Transverse colon (tissue), 4 donors: ENCODE measurements around the gene LYZL6. TPM values are rescaled to one million over a fixed set of nuclear protein-coding genes. Genes with fewer than 3 reads are reported as not detected.

Source experiments
- DNase-seq: peaks from one replicate; pipeline ENCODE4 v3.0.0-alpha.2; 2019
- H3K27ac ChIP-seq, 4 donors: fragments of 200-600 bp; sonication (generic); 2 replicates each; pipeline ENCODE4 v1.5.1; 2016 to 2018; ENCODE audit warnings: inconsistent platforms in 4 of 4
- H3K27me3 ChIP-seq: fragments of 200-600 bp; sonication (generic); 2 replicates; pipeline ENCODE4 v1.5.1; 2017; ENCODE audit warnings: inconsistent platforms
- H3K36me3 ChIP-seq, 4 donors: fragments of 200-600 bp; sonication (generic); 2 replicates each; pipeline ENCODE4 v1.5.1; 2017 to 2019; ENCODE audit warnings: inconsistent platforms in 4 of 4
- H3K4me1 ChIP-seq, 4 donors: fragments of 200-600 bp; sonication (generic); 2 replicates each; pipeline ENCODE4 v1.5.1; 2017 to 2020; ENCODE audit warnings: inconsistent platforms in 4 of 4
- H3K4me3 ChIP-seq, 4 donors: fragments of 200-600 bp; sonication (generic); 1 replicate in 1 of 4; 2 replicates in 3 of 4; pipeline versions ENCODE4 v1.5.1 to v1.6.1; 2017 to 2019; ENCODE audit warnings: inconsistent platforms in 4 of 4
- H3K9me3 ChIP-seq, 2 donors: fragments of 200-600 bp; sonication (generic); 2 replicates each; pipeline ENCODE4 v1.5.1; 2017 to 2019; ENCODE audit warnings: inconsistent platforms in 2 of 2
- EP300 ChIP-seq: sonication (generic); formaldehyde crosslinking; IDR thresholded peaks from one replicate; pipeline ENCODE4 v1.6.1; 2017; ENCODE audit warnings: antibody characterized with exemption, low read depth
- POLR2A ChIP-seq: fragments of 450-650 bp; IDR thresholded peaks from one replicate; pipeline ENCODE4 v1.6.1; 2016; ENCODE audit warnings: antibody characterized with exemption, mild to moderate bottlenecking, moderate library complexity
- POLR2AphosphoS5 ChIP-seq, 3 donors: sonication (generic); formaldehyde crosslinking; IDR thresholded peaks; one replicate each; pipeline ENCODE4 v1.6.1; 2016; ENCODE audit warnings: antibody characterized with exemption in 3 of 3
- WGBS, 2 donors: methylation state at CpG; one replicate each; pipeline ENCODE4 v1.1.5; 2018; ENCODE audit warnings: low coverage in 1 of 2; 5-methylcytosine and 5-hydroxymethylcytosine counted together
- in situ Hi-C, 4 donors: fragments of 200-750 bp; cut with MboI; loops; one replicate each; pipeline versions ENCODE4 v1.15.0 to v1.15.1; 2017; ENCODE audit warnings: low sequenced_read_pairs in 3 of 4, low pct_ligation_motif_present in 1 of 4, low pct_unique_long_range_greater_than_20kb in 1 of 4
- intact Hi-C: fragments of 100-400 bp; cut with DNase I; formaldehyde crosslinking; loops from one replicate; pipeline ENCODE4 v1.15.1; 2023; ENCODE audit warnings: low total_unique reads
- total RNA-seq, 4 donors: library from RNA; depleted of rRNA; stranded (reverse); fragments of >200 nt; gene quantifications; one replicate each; pipeline ENCODE4 v1.1.0, GENCODE V29; 2016
- TF ChIP-seq, protein P1 (sequence below), 5 experiments: fragments of 200-600 bp in 3 of 5; fragments of 450-650 bp in 2 of 5; sonication (generic) in 3 of 5; IDR thresholded peaks; 1 replicate in 2 of 5; 2 replicates in 3 of 5; pipeline ENCODE4 v1.5.1; 2016 to 2017; ENCODE audit warnings: antibody characterized with exemption in 5 of 5, inconsistent platforms in 3 of 5, mild to moderate bottlenecking in 2 of 5, moderate library complexity in 1 of 5

LYZL6 gene
- total RNA-seq, 4 donors from 2014 or later = not detected

DNA sequence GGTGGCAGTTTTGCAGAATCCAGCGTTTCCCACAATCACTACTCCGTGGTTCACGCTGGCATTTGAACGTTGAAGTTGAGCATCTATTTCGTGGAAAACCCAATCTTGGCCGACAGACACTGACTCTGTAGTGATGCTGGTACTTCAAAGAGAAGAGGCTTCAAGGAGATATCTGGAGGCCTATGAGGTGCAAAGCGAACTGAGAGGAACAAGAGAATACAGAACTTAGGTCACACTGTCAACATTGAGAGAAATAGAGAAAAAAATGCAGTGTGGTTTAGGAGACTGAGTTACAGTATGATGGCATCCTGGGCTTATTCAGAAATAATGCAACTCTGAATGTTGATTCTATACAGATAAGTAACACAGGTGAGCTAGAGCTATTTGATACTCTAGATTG lies 21.8 kb upstream of the LYZL6 start:
- Histone ChIP-seq H3K27ac (no peak overlapping the region), H3K4me3 (no peak overlapping the region), H3K4me1 (peaks cover 0 to 6% (median 5%) of the 10 kb centered on the region in 4 donors), H3K36me3 (no peaks in the 10 kb centered on the region), H3K27me3 (peaks cover 6% of the 10 kb centered on the region), H3K9me3 (no peaks in the 10 kb centered on the region)
- TF ChIP-seq, protein P1, sequence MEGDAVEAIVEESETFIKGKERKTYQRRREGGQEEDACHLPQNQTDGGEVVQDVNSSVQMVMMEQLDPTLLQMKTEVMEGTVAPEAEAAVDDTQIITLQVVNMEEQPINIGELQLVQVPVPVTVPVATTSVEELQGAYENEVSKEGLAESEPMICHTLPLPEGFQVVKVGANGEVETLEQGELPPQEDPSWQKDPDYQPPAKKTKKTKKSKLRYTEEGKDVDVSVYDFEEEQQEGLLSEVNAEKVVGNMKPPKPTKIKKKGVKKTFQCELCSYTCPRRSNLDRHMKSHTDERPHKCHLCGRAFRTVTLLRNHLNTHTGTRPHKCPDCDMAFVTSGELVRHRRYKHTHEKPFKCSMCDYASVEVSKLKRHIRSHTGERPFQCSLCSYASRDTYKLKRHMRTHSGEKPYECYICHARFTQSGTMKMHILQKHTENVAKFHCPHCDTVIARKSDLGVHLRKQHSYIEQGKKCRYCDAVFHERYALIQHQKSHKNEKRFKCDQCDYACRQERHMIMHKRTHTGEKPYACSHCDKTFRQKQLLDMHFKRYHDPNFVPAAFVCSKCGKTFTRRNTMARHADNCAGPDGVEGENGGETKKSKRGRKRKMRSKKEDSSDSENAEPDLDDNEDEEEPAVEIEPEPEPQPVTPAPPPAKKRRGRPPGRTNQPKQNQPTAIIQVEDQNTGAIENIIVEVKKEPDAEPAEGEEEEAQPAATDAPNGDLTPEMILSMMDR (IDR thresholded peaks at IDR 0.05) = no peak
- TF ChIP-seq EP300 = no peak
- TF ChIP-seq POLR2A = no peak
- TF ChIP-seq POLR2AphosphoS5 (IDR thresholded peaks at IDR 0.05) = no peak
- in situ Hi-C loops (loop anchor here in 3 of 4 donors (5.0 to 25.0 kb wide), 2 partner anchors 182 to 522 kb away; partner anchors contain the start of gene ZNHIT3 (in 2 of the 3)), intact Hi-C loops (no loop called here)
- WGBS, 2 donors = 85 to 100% methylated on average over 1 to 7 of the region's 7 CpGs
- DNase-seq = no peak

DNA sequence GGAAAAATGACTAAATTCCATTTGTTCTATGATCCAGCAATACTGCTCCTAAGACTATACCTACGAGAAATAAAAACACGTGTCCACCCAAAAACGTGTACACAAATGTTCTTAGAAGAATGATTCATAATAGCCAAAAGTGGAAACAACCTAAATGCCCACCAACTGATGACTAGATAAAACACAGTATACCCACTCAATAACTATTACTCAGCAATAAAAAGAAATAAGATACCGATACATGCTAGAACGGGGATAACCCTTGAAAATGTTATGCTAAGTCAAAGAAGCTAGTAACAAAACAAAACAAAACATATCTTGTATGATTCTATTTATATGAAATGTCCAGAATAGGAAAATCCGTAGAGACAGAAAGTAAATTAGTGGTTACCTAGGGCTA lies 20.1 kb upstream of the LYZL6 start:
- 70 to 74% methylated on average over 5 to 6 of the region's 6 CpGs for WGBS, 2 donors
- intact Hi-C loops (no loop called here), in situ Hi-C loops (loop anchor here in 2 of 4 donors (25.0 kb wide), 1 partner anchor 524 kb away; the partner anchor contains the start of gene ZNHIT3 (in 2 of the 2))
- TF ChIP-seq POLR2A = no peak
- TF ChIP-seq POLR2AphosphoS5 (IDR thresholded peaks at IDR 0.05) = no peak
- TF ChIP-seq, protein P1 (IDR thresholded peaks at IDR 0.05) = no peak
- TF ChIP-seq EP300 = no peak
- no peak for DNase-seq
- no peaks in the 10 kb centered on the region for H3K36me3 ChIP-seq
- no peak overlapping the region for H3K27ac ChIP-seq
- H3K4me1 ChIP-seq = no peaks in the 10 kb centered on the region
- H3K4me3 ChIP-seq = no peak overlapping the region
- no peaks in the 10 kb centered on the region for H3K9me3 ChIP-seq
- peaks cover 18% of the 10 kb centered on the region for H3K27me3 ChIP-seq

DNA sequence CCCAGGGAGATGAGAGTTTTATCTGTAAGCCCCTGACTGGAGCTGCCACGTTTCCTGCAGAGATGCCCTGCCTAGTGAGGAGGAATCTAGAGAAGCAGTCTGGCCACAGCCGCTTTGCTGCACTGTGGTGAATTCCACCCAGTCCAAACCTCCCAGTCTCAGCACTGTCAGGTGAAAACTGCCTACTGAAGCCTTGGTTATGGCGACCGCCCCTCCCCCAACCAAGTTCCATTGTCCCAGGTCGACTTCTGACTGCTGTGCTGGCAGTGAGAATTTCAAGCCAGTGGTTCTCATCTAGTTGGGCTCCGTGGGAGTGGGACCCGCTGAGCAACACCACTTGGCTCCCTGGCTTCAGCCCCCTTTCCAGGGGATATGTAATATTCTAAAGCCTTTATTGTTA lies 10.2 kb upstream of the LYZL6 start:
- Histone ChIP-seq H3K4me1 (no peaks in the 10 kb centered on the region), H3K27me3 (no peaks in the 10 kb centered on the region), H3K36me3 (no peaks in the 10 kb centered on the region), H3K4me3 (no peak overlapping the region), H3K9me3 (no peaks in the 10 kb centered on the region), H3K27ac (no peak overlapping the region)
- in situ Hi-C loops (loop anchor here in 2 of 4 donors (25.0 kb wide), 1 partner anchor 534 kb away; the partner anchor contains the start of gene ZNHIT3 (in 2 of the 2)), intact Hi-C loops (no loop called here)
- no peak for TF ChIP-seq POLR2A
- TF ChIP-seq, protein P1 (IDR thresholded peaks at IDR 0.05) = no peak
- WGBS, 2 donors = 71% methylated on average over 7 of the region's 7 CpGs; no CpG with 5 or more reads in 1 of the 2 donors
- no peak for DNase-seq

DNA sequence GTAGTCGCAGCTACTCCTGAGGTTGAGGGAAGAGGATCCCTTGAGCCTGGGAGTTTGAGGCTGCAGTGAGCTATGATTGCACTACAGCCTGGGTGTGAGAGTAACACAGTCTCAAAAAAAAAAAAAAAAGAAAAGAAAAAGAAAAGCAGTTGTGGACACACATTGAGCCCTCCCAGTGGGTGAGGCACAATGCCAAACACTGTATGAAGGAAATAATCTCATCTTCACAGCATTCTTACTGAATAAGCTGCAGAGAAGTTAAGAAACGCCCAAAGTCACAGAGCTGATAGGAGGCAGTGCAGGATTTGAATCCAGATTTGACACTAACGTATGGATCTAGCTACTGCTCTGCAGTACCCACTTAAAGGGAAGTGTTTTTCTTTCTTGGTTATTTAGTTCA lies 5.9 kb upstream of the LYZL6 start:
- Histone ChIP-seq H3K4me3 (no peak overlapping the region), H3K36me3 (no peaks in the 10 kb centered on the region), H3K27ac (no peak overlapping the region), H3K27me3 (no peaks in the 10 kb centered on the region), H3K9me3 (no peaks in the 10 kb centered on the region), H3K4me1 (peaks cover 0 to 4% (median 0%) of the 10 kb centered on the region in 4 donors)
- TF ChIP-seq POLR2A = no peak
- TF ChIP-seq POLR2AphosphoS5 (IDR thresholded peaks at IDR 0.05) = no peak
- TF ChIP-seq, protein P1 (IDR thresholded peaks at IDR 0.05) = no peak
- no peak for TF ChIP-seq EP300
- 46 to 75% methylated on average over 2 to 3 of the region's 3 CpGs for WGBS, 2 donors
- DNase-seq = no peak
- intact Hi-C loops = no loop called here
- in situ Hi-C loops = no loop called here
